SK-N-SH treated with all-trans-retinoic acid at 6 μM for 48 hours (cell line): Measurements from ENCODE around the gene AGBL1.

Experiments used
- ATAC-seq: fragments of 200-7000 bp; cut with Tn5 transposase; 3 replicates; pipeline ENCODE4 v1.9.1; 2020; ENCODE audit warnings: mild to moderate bottlenecking, moderate library complexity
- BACH2 ChIP-seq: fragments of 250-450 bp; sonication (Bioruptor Pico); IDR thresholded peaks from 2 replicates; pipeline ENCODE4 v1.9.0; 2021; ENCODE audit warnings: mild to moderate bottlenecking, borderline replicate concordance
- CSDC2 ChIP-seq: fragments of 250-450 bp; sonication (Bioruptor Pico); IDR thresholded peaks from 2 replicates; pipeline ENCODE4 v1.5.0; 2020; ENCODE audit warnings: mild to moderate bottlenecking, moderate library complexity
- CSRNP3 ChIP-seq: fragments of 250-450 bp; sonication (Bioruptor Pico); IDR thresholded peaks from 2 replicates; pipeline ENCODE4 v1.5.1; 2021; ENCODE audit warnings: mild to moderate bottlenecking, moderate library complexity
- ESRRG ChIP-seq: fragments of 250-450 bp; sonication (Bioruptor Pico); IDR thresholded peaks from 2 replicates; pipeline ENCODE4 v1.6.1; 2021; ENCODE audit warnings: mild to moderate bottlenecking
- ISL1 ChIP-seq: fragments of 250-450 bp; sonication (Bioruptor Pico); IDR thresholded peaks from 2 replicates; pipeline ENCODE4 v2.1.2; 2022; ENCODE audit warnings: mild to moderate bottlenecking, moderate library complexity
- PPARA ChIP-seq: fragments of 250-450 bp; sonication (Bioruptor Pico); IDR thresholded peaks from 2 replicates; pipeline ENCODE4 v1.5.0; 2020; ENCODE audit warnings: mild to moderate bottlenecking, borderline replicate concordance
- RARB ChIP-seq: fragments of 250-450 bp; sonication (Bioruptor Pico); IDR thresholded peaks from 2 replicates; pipeline ENCODE4 v1.8.0; 2021; ENCODE audit warnings: mild to moderate bottlenecking, moderate library complexity
- SNAI2 ChIP-seq: fragments of 250-450 bp; sonication (Bioruptor Pico); IDR thresholded peaks from 2 replicates; pipeline ENCODE4 v1.5.0; 2020; ENCODE audit warnings: mild to moderate bottlenecking, moderate library complexity
- TOX ChIP-seq: fragments of 250-450 bp; sonication (Bioruptor Pico); IDR thresholded peaks from 2 replicates; pipeline ENCODE4 v1.8.0; 2021; ENCODE audit warnings: mild to moderate bottlenecking, moderate library complexity, borderline replicate concordance
- ZC3H10 ChIP-seq: fragments of 250-450 bp; sonication (Bioruptor Pico); IDR thresholded peaks from 2 replicates; pipeline ENCODE4 v1.5.1; 2021; ENCODE audit warnings: mild to moderate bottlenecking, moderate library complexity
- ZFP3 ChIP-seq: fragments of 250-450 bp; sonication (Bioruptor Pico); IDR thresholded peaks from 2 replicates; pipeline ENCODE4 v1.5.0; 2020; ENCODE audit warnings: mild to moderate bottlenecking, moderate library complexity
- ZNF565 ChIP-seq: fragments of 450-650 bp; formaldehyde crosslinking; conservative IDR thresholded peaks from 2 replicates; pipeline ENCODE4 v1.5.0; 2020; ENCODE audit warnings: low read depth, mild to moderate bottlenecking, moderate library complexity
- ZNF70 ChIP-seq: fragments of 450-650 bp; formaldehyde crosslinking; IDR thresholded peaks from 2 replicates; pipeline ENCODE4 v1.5.0; 2020; ENCODE audit warnings: mild to moderate bottlenecking, moderate library complexity
- ZNF8 ChIP-seq: fragments of 450-650 bp; formaldehyde crosslinking; IDR thresholded peaks from 2 replicates; pipeline ENCODE4 v1.5.0; 2020; ENCODE audit warnings: mild to moderate bottlenecking, moderate library complexity
- TF ChIP-seq, protein P1 (sequence below): fragments of 250-450 bp; sonication (Bioruptor Pico); IDR thresholded peaks from 2 replicates; pipeline ENCODE4 v1.5.1; 2020; ENCODE audit warnings: low read depth, mild to moderate bottlenecking, moderate library complexity
- TF ChIP-seq, protein P2 (sequence below): fragments of 250-450 bp; sonication (Bioruptor Pico); IDR thresholded peaks from 2 replicates; pipeline ENCODE4 v1.5.0; 2020; ENCODE audit warnings: mild to moderate bottlenecking, moderate library complexity
- TF ChIP-seq, protein P3 (sequence below): fragments of 250-450 bp; sonication (Bioruptor Pico); IDR thresholded peaks from 2 replicates; pipeline ENCODE4 v1.8.0; 2020; ENCODE audit warnings: mild to moderate bottlenecking, moderate library complexity, borderline replicate concordance

The AGBL1 gene

DNA sequence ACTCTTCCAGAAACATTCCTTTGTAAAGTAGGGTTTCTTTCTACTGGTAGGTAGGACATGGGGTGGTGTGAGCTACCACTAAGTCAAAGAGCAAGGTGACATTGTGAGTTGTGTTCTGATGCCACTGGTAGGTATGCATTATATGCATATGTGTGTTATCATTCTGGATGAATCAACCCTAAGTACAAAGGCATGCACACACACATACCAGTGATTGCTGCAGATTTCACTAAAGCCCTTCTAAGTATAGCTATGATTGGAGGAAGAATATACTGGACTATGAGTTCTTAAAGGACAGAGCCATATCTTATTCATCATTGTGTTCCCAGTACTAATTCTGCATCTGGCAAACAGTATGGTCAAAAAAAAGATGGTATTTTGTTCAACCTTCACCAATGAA lies 646.0 kb downstream of the AGBL1 start:
- no peak for ATAC-seq
- no peak for TF ChIP-seq ZFP3 (CRISPR knock-in tag)
- TF ChIP-seq CSDC2 (CRISPR knock-in tag): no peak

- ATAC-seq: no peak
These were observed 655.8 kb downstream of the AGBL1 start for GRCh38 chr15:86735247-86736040.

DNA sequence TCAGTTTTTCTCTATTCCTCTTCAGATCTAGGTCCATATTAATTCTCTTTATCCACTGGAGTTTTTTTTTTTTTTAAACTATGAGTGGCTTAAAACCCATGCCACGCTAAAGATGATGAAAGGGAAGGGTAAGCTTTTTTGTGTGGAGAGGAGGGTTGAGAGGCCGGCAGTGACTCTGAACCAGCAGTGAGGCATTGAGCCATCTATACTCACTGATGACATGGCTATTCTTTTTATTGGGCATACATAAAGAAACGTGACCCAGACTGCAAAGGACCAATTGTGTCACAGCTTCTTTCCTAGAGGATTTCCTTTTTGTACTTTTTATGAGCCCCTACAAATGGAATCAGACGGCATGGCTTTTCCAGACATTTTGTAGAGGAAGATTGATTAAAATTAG lies 662.2 kb downstream of the AGBL1 start:
- no peak for ATAC-seq
- TF ChIP-seq, protein P1, sequence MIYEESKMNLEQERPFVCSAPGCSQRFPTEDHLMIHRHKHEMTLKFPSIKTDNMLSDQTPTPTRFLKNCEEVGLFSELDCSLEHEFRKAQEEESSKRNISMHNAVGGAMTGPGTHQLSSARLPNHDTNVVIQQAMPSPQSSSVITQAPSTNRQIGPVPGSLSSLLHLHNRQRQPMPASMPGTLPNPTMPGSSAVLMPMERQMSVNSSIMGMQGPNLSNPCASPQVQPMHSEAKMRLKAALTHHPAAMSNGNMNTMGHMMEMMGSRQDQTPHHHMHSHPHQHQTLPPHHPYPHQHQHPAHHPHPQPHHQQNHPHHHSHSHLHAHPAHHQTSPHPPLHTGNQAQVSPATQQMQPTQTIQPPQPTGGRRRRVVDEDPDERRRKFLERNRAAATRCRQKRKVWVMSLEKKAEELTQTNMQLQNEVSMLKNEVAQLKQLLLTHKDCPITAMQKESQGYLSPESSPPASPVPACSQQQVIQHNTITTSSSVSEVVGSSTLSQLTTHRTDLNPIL (CRISPR knock-in tag): no peak
- no peak for TF ChIP-seq SNAI2 (CRISPR knock-in tag)
- TF ChIP-seq ZNF565: no peak
- TF ChIP-seq, protein P2, sequence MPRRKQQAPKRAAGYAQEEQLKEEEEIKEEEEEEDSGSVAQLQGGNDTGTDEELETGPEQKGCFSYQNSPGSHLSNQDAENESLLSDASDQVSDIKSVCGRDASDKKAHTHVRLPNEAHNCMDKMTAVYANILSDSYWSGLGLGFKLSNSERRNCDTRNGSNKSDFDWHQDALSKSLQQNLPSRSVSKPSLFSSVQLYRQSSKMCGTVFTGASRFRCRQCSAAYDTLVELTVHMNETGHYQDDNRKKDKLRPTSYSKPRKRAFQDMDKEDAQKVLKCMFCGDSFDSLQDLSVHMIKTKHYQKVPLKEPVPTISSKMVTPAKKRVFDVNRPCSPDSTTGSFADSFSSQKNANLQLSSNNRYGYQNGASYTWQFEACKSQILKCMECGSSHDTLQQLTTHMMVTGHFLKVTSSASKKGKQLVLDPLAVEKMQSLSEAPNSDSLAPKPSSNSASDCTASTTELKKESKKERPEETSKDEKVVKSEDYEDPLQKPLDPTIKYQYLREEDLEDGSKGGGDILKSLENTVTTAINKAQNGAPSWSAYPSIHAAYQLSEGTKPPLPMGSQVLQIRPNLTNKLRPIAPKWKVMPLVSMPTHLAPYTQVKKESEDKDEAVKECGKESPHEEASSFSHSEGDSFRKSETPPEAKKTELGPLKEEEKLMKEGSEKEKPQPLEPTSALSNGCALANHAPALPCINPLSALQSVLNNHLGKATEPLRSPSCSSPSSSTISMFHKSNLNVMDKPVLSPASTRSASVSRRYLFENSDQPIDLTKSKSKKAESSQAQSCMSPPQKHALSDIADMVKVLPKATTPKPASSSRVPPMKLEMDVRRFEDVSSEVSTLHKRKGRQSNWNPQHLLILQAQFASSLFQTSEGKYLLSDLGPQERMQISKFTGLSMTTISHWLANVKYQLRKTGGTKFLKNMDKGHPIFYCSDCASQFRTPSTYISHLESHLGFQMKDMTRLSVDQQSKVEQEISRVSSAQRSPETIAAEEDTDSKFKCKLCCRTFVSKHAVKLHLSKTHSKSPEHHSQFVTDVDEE: no peak
- TF ChIP-seq ZC3H10 (CRISPR knock-in tag): no peak
- no peak for TF ChIP-seq RARB (CRISPR knock-in tag)
- no peak for TF ChIP-seq BACH2 (CRISPR knock-in tag)
- TF ChIP-seq, protein P3, sequence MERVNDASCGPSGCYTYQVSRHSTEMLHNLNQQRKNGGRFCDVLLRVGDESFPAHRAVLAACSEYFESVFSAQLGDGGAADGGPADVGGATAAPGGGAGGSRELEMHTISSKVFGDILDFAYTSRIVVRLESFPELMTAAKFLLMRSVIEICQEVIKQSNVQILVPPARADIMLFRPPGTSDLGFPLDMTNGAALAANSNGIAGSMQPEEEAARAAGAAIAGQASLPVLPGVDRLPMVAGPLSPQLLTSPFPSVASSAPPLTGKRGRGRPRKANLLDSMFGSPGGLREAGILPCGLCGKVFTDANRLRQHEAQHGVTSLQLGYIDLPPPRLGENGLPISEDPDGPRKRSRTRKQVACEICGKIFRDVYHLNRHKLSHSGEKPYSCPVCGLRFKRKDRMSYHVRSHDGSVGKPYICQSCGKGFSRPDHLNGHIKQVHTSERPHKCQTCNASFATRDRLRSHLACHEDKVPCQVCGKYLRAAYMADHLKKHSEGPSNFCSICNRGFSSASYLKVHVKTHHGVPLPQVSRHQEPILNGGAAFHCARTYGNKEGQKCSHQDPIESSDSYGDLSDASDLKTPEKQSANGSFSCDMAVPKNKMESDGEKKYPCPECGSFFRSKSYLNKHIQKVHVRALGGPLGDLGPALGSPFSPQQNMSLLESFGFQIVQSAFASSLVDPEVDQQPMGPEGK: no peak

More at GRCh38 chr15:86735247-86736040, 655.8 kb downstream of the AGBL1 start:
- TF ChIP-seq CSRNP3 (CRISPR knock-in tag): no peak
- TF ChIP-seq PPARA (CRISPR knock-in tag): no peak
- TF ChIP-seq CSDC2 (CRISPR knock-in tag): no peak
- TF ChIP-seq TOX (CRISPR knock-in tag): no peak
- TF ChIP-seq ZNF565: no peak

- no peak for ATAC-seq
- TF ChIP-seq ZNF565 (no peak), ZFP3 (CRISPR knock-in tag) (no peak), CSRNP3 (CRISPR knock-in tag) (no peak), PPARA (CRISPR knock-in tag) (no peak), ESRRG (CRISPR knock-in tag) (no peak), ZNF8 (CRISPR knock-in tag) (no peak), TOX (CRISPR knock-in tag) (no peak), ZC3H10 (CRISPR knock-in tag) (no peak), SNAI2 (CRISPR knock-in tag) (no peak), ISL1 (CRISPR knock-in tag) (no peak), BACH2 (CRISPR knock-in tag) (no peak), ZNF70 (CRISPR knock-in tag) (no peak)
- TF ChIP-seq, protein P2: no peak
- TF ChIP-seq, protein P3: no peak
These were observed 663.7 kb downstream of the AGBL1 start for GRCh38 chr15:86743283-86743903.
